T47D (cell line): ENCODE measurements around the gene BCL2.

Source experiments
- DNase-seq, 2 experiments: peaks; one replicate each; pipeline versions ENCODE4 v3.0.0 to v3.0.0-alpha.2; 2011 to 2012; ENCODE audit warnings: low read depth in 1 of 2, low spot score in 1 of 2
- JUND ChIP-seq: IDR thresholded peaks from 2 replicates; pipeline ENCODE4 v1.6.1; 2012; ENCODE audit warnings: low read depth
- in situ Hi-C: cut with HindIII; loops from 2 replicates; pipeline ENCODE4 v1.10.0; 2016; ENCODE audit warnings: low sequenced_read_pairs, low pct_unique_long_range_greater_than_20kb

The BCL2 gene

DNA sequence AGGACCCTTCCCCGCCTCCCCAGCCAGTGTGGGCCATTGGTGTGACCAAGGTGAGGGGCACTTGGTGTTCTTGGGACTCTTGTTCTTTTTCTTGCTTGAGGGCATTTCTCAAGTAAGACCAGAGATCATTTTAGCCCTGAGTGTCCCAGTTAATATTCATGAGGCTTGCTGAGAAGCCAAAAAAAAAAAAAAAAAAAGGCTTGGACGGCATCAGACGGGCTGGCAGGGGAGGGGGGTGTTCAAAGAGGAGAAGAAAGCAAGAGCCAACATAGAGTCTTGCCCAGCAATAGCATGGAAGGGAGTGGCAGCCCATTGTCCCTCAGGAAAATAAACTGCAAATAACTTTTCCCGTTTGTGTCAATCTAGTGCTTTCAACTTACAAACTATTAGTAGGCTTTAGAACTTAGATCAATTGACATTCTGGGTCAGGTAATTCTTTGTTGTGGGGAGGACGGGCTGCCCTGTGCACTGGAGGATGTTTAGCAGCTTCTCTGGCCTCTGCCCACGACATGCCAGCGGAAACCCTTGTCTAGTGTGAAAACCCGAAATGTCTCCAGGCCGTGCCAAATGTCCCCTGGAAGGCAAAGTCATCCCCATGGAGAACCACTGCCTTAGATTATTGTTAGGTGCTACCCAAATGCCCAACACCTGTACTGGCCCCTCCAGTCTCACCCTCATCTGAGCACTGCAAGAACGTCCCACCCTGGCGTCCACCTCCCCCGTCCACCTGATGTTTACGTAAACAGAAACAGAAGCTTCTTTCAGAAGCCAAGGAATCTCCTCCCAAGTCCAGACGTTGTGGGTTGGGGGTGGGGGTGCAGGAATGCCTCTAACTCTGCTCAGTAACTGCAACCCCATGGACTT, 163.4 kb downstream of the BCL2 start:
- DNase-seq = no peak
- no peak for TF ChIP-seq JUND
- in situ Hi-C loops = no loop called here

- in situ Hi-C loops = no loop called here
- DNase-seq = peak; percentile 11 to 81
- no peak for TF ChIP-seq JUND
Measured at GRCh38 chr18:63155169-63155852, 164.3 kb downstream of the BCL2 start.

DNA sequence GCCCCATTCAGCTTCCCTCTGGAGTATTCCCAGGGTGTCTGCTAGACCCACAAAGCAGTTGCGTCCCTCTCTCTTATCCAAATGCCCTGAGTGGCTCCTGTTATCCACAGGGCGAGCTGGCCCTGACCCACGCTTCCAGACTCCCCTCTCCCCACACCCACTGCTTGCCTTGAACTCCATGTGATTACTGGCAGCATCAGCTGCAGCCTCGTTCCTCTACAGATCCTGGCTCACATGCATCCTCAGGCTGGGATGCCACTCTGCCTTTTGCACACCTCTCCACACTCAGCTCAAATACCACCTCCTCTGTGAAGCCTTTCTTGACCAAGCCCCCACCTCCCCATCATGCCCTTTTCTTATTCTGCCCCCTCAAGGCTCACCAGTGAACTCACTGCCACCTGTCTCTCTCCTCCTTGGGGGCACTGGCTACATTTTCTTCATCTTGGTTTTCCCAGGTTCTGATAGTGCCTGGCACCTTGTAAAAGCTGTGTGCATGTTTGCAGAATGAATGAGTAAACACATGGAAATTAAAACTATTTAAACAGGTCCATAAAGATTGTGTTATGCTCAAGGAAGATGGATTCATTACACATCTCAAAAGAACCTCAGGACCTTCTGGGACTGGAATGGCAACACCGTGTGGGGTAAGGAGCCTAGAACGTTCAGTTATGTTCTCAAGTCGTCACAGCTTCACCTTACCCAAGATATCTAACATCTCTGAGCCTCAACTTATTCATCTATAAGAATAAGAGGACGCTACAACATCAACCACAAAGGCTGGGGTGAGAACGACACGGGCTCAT, 165.0 kb downstream of the BCL2 start:
- no peak for TF ChIP-seq JUND
- in situ Hi-C loops = no loop called here
- DNase-seq = no peak

- in situ Hi-C loops = no loop called here
- no peak for DNase-seq
- TF ChIP-seq JUND = no peak
Measured at GRCh38 chr18:63152791-63153190, 166.8 kb downstream of the BCL2 start.

DNA sequence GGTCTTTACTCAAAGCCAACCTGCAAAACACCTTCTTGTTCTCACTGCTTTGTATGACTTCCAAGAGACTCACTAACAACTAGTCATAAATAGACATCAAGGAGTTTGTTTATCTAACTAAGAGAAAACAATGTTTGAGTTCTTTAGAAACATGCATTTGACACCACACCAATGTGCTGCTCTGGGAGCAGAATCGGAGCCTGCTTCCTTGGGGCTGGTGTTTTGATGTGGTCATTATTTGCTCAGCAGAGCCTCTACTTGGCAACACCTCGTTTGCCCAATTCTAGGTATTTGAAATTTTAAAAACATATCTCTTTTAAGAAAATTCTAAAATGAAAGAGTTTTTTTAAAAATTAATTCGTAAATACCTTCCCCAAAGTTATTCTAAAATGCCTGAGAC, 167.5 kb downstream of the BCL2 start:
- in situ Hi-C loops = no loop called here

DNA sequence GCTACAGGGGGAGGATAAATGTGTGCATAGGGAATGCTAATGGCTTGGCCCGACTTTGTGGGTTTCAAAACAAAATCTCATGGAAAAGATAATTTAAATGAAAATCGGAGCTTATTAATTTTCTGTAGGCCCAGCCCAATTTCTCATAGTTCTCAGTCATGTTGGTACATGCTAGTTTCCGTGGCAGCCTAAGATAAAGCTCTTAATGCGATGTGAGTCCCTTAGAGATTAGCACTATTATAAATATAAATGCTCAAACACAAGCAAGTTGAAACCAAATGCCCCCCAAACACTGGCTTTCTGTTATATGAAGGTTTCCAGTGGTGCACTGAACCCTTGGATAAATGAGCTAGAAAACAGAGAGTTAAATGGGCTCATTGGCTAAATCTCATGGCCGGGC, 168.0 kb downstream of the BCL2 start:
- no peak for DNase-seq
- no peak for TF ChIP-seq JUND
- in situ Hi-C loops = no loop called here

More for the DNA sequence above, 167.5 kb downstream of the BCL2 start:
- no peak for DNase-seq
- TF ChIP-seq JUND = no peak

GRCh38 chr18:63150942-63151421, 168.6 kb downstream of the BCL2 start:
- peak in 1 of 2 experiments; percentile 17 for DNase-seq
- in situ Hi-C loops = no loop called here
- TF ChIP-seq JUND = no peak

GRCh38 chr18:63150326-63150725, 169.2 kb downstream of the BCL2 start:
- no peak for TF ChIP-seq JUND
- no peak for DNase-seq
- in situ Hi-C loops = no loop called here

DNA sequence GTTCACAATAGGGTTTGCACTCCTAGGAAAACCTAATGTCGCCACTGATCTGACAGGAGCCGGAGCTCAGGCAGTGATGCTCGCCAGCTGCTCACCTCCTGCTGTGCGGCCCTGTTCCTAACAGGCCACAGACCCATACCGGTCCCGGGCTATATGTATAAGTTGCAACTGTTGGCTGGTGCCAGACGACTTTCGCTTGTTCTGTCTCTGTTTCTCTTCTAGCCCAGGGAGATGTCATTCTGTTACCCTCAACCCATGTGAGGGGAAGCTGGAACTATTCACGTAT, 170.3 kb downstream of the BCL2 start:
- no peak for DNase-seq
- no peak for TF ChIP-seq JUND
- in situ Hi-C loops = no loop called here

- TF ChIP-seq JUND = no peak
- in situ Hi-C loops = no loop called here
- no peak for DNase-seq
Measured at GRCh38 chr18:63148449-63149301, 170.9 kb downstream of the BCL2 start.

GRCh38 chr18:63147973-63148372, 171.6 kb downstream of the BCL2 start:
- DNase-seq = no peak
- in situ Hi-C loops = no loop called here
- TF ChIP-seq JUND = no peak

DNA sequence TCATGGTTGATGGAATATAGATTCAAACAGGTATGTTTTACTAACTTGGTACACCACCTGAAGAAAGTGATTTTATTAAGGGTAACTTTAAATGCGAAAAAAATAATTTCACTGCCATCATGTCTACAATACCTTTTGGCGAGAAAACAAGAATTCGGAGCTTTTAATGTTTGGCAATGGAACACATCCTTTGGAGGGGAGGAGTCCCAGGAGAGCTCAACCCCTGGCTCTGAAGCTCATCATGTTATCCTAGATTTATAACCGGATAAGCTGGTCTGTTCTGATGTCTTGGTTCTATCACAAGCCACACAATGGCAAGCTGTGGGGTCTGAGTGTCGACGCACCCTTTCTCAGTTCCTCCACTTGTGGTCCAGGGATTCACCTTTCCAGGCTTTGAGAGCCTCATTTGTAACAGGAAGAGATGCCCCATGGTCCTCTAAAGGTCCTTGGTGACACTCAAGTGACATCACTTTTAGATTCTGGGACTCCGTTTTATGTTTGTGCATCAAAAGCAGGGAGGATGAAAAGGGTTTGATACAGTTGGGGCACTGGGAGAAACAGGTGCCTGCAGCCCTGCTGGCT, 172.7 kb downstream of the BCL2 start:
- DNase-seq = no peak
- no peak for TF ChIP-seq JUND
- in situ Hi-C loops = no loop called here
